Esophagus muscularis mucosa (tissue), 3 donors: ENCODE results near the gene UBE2G1.

Experiments used
- POLR2A ChIP-seq: fragments of 450-650 bp; IDR thresholded peaks from one replicate; pipeline ENCODE4 v1.6.1; 2017; ENCODE audit warnings: antibody characterized with exemption, moderate library complexity, mild to moderate bottlenecking, low read depth
- TF ChIP-seq, protein P1 (sequence below), 3 experiments: fragments of 200-600 bp in 2 of 3; fragments of 450-650 bp in 1 of 3; sonication (generic) in 2 of 3; IDR thresholded peaks; one replicate each; pipeline ENCODE4 v1.5.1; 2017 to 2019; ENCODE audit warnings: antibody characterized with exemption in 3 of 3, mild to moderate bottlenecking in 2 of 3, moderate library complexity in 1 of 3

DNA sequence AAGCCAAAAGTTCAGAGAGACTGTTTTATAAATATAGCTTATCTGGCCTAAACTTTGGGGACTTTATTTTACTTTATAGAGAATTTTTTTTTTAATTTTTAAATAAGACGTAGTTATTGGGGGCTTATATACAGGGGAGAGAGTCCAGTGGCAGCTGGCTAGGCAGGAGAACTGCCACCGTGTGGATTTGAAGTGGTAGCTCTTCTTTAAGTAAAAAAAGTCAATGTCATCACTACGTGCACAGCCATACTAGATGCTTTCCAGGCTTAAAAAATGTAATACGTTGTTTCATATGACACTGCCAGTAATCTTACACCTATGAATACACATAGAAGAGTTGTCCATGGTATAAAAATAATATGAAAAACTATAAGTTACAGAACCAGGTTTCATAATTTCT, 70.8 kb downstream of the UBE2G1 start:
- TF ChIP-seq, protein P1, sequence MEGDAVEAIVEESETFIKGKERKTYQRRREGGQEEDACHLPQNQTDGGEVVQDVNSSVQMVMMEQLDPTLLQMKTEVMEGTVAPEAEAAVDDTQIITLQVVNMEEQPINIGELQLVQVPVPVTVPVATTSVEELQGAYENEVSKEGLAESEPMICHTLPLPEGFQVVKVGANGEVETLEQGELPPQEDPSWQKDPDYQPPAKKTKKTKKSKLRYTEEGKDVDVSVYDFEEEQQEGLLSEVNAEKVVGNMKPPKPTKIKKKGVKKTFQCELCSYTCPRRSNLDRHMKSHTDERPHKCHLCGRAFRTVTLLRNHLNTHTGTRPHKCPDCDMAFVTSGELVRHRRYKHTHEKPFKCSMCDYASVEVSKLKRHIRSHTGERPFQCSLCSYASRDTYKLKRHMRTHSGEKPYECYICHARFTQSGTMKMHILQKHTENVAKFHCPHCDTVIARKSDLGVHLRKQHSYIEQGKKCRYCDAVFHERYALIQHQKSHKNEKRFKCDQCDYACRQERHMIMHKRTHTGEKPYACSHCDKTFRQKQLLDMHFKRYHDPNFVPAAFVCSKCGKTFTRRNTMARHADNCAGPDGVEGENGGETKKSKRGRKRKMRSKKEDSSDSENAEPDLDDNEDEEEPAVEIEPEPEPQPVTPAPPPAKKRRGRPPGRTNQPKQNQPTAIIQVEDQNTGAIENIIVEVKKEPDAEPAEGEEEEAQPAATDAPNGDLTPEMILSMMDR (IDR thresholded peaks at IDR 0.05) = no peak
- no peak for TF ChIP-seq POLR2A
